NT2/D1 (cell line): Measurements from ENCODE around the gene WNT2B.

Experiments
- SUZ12 ChIP-seq: IDR thresholded peaks from 2 replicates; pipeline ENCODE4 v1.6.1; 2011; ENCODE audit not compliant: insufficient read length, insufficient read depth; ENCODE audit errors: extremely low read depth
- YY1 ChIP-seq: IDR thresholded peaks from 2 replicates; pipeline ENCODE4 v1.6.1; 2011; ENCODE audit not compliant: insufficient read length, insufficient read depth
- ZNF274 ChIP-seq: IDR thresholded peaks from 2 replicates; pipeline ENCODE4 v1.6.1; 2011; ENCODE audit warnings: mild to moderate bottlenecking, low read depth, low read length

- TF ChIP-seq ZNF274 (no peak), YY1 (no peak), SUZ12 (no peak)
These were observed 866 bp upstream of the WNT2B start for GRCh38 chr1:112507921-112508277.
